IPS-20b (cell line): ENCODE results near the gene KCNJ8.
"Not testable (repeated sequence)": the region's sequence is repeated elsewhere in the genome, so short reads cannot be mapped to it uniquely, and the experiment has no call there.

Experiments used
- H3K27ac ChIP-seq: one replicate; pipeline ENCODE4 v1.5.1; 2013; ENCODE audit warnings: low read length
- H3K27me3 ChIP-seq: 2 replicates; pipeline ENCODE4 v1.6.1; 2013; ENCODE audit warnings: mild to moderate bottlenecking, low read length, inconsistent platforms; ENCODE audit not compliant: insufficient read depth
- H3K36me3 ChIP-seq: 2 replicates; pipeline ENCODE4 v1.6.1; 2013; ENCODE audit warnings: low read depth, mild to moderate bottlenecking, inconsistent platforms, low read length, moderate library complexity; ENCODE audit not compliant: insufficient read depth
- H3K4me1 ChIP-seq: 2 replicates; pipeline ENCODE4 v1.6.1; 2013; ENCODE audit warnings: mild to moderate bottlenecking, control low read depth, inconsistent platforms, low read length, moderate library complexity; ENCODE audit not compliant: insufficient read depth
- H3K4me3 ChIP-seq: 2 replicates; pipeline ENCODE4 v1.5.1; 2013; ENCODE audit warnings: mild to moderate bottlenecking, low read length, inconsistent platforms
- H3K9ac ChIP-seq: 2 replicates; pipeline ENCODE4 v1.6.1; 2013; ENCODE audit warnings: low read depth, mild to moderate bottlenecking, inconsistent platforms, low read length, moderate library complexity
- H3K9me3 ChIP-seq: 2 replicates; pipeline ENCODE4 v1.6.1; 2013; ENCODE audit warnings: mild to moderate bottlenecking, low read depth, low read length, inconsistent platforms; ENCODE audit not compliant: insufficient read depth

Gene KCNJ8

GRCh38 chr12:21774358-21775132 is at the start of gene KCNJ8:
KCNJ8 (minus strand) TSS chr12:21774706; CDS start chr12:21773616, 1,090 bp downstream.
- H3K9ac ChIP-seq = peak within 1 kb of the TSS; percentile 56; the same call in 1 of the 2 replicates
- peaks cover 7% of the 10 kb centered on the region for H3K4me1 ChIP-seq
- peaks cover 27% of the 10 kb centered on the region for H3K27me3 ChIP-seq
- H3K4me3 ChIP-seq = peak within 1 kb of the TSS; percentile 76
- H3K27ac ChIP-seq = no peak within 1 kb of the TSS
- H3K36me3 ChIP-seq = no peaks in the 10 kb centered on the region
- H3K9me3 ChIP-seq = no peaks in the 10 kb centered on the region

DNA sequence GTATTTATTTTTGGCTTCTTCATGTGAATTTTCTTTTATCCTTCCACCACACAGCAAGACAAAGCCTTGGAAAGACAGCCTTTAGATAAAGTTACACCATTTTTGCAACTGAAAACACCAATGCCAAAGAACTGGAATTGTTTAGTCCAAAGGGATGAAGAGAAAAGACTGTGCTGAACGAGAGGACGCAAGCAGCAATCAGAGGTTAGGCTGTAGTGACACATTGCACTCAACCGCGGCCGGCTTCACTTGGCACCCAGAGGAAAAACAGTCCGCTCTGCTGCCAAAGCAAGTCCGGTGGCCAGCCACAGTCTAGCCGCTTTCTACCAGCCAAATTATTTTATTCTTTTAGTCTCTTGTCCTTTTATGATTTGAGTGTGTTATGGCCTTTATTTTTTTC is 49.1 kb upstream of the KCNJ8 start:
- H3K9ac ChIP-seq = no peak overlapping the region
- H3K4me3 ChIP-seq = no peak overlapping the region
- peaks cover 3% of the 10 kb centered on the region; the same call in 1 of the 2 replicates for H3K4me1 ChIP-seq
- H3K36me3 ChIP-seq = no peaks in the 10 kb centered on the region
- no peak overlapping the region for H3K27ac ChIP-seq
- no peaks in the 10 kb centered on the region for H3K27me3 ChIP-seq
- H3K9me3 ChIP-seq = no peaks in the 10 kb centered on the region

- no peak overlapping the region for H3K27ac ChIP-seq
- H3K36me3 ChIP-seq = no peaks in the 10 kb centered on the region
- peaks cover 3% of the 10 kb centered on the region; the same call in 1 of the 2 replicates for H3K4me1 ChIP-seq
- H3K27me3 ChIP-seq = no peaks in the 10 kb centered on the region
- H3K9me3 ChIP-seq = no peaks in the 10 kb centered on the region
- no peak overlapping the region; the same call in 1 of the 2 replicates for H3K9ac ChIP-seq
- H3K4me3 ChIP-seq = no peak overlapping the region
These were observed 45.2 kb upstream of the KCNJ8 start for GRCh38 chr12:21819678-21820077.

DNA sequence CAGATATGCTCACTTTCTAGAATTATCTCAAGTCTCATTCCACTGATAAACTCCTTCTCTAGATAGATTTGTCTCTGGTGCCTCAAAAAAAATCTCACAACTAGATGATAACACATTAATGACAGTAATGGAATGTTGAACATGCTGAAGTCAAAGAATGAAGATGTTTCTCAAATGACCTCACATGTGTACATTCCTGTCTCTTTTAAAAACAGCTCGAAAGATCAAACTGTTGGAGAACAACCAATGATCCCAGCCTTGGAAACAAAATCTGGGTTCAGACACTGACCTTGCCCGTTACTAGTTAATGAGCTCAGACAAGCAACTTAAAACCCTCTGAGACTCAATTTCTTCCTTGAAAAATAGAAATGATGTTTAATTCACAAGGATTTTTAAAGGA is 44.7 kb upstream of the KCNJ8 start:
- Histone ChIP-seq H3K9ac (no peak overlapping the region; the same call in 1 of the 2 replicates), H3K4me1 (peaks cover 3% of the 10 kb centered on the region; the same call in 1 of the 2 replicates), H3K9me3 (no peaks in the 10 kb centered on the region), H3K4me3 (no peak overlapping the region), H3K27ac (no peak overlapping the region), H3K36me3 (no peaks in the 10 kb centered on the region), H3K27me3 (no peaks in the 10 kb centered on the region)

GRCh38 chr12:21818627-21819026 is 44.1 kb upstream of the KCNJ8 start:
- Histone ChIP-seq H3K9ac (no peak overlapping the region), H3K27ac (no peak overlapping the region), H3K27me3 (no peaks in the 10 kb centered on the region), H3K9me3 (no peaks in the 10 kb centered on the region), H3K4me1 (peaks cover 3% of the 10 kb centered on the region; the same call in 1 of the 2 replicates), H3K4me3 (no peak overlapping the region), H3K36me3 (no peaks in the 10 kb centered on the region)

- Histone ChIP-seq H3K27ac (no peak overlapping the region), H3K36me3 (no peaks in the 10 kb centered on the region), H3K27me3 (no peaks in the 10 kb centered on the region), H3K4me1 (peaks cover 3% of the 10 kb centered on the region; the same call in 1 of the 2 replicates), H3K9me3 (no peaks in the 10 kb centered on the region), H3K4me3 (no peak overlapping the region), H3K9ac (no peak overlapping the region)
These were observed 41.0 kb upstream of the KCNJ8 start for GRCh38 chr12:21815306-21816062.

DNA sequence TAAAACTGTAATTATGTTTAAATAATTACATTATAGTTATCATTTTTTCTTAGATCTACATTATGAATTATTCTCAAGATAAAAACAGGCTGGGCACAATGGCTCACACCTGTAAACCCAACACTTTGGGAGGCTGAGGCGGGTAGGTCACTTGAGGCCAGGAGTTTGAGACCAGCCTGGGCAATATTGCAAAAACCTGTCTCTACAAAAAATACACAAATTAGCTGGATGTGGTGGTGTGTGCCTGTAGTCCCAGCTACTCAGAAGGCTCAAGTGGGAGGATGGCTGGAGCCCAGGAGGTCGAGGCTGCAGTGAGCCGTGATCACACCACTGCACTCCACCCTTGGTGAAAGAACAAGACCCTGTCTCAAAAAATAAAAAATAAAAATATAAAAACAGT is 40.3 kb upstream of the KCNJ8 start:
- H3K36me3 ChIP-seq = no peaks in the 10 kb centered on the region
- no peak overlapping the region for H3K4me3 ChIP-seq
- H3K27ac ChIP-seq = no peak overlapping the region
- H3K27me3 ChIP-seq = no peaks in the 10 kb centered on the region
- no peak overlapping the region for H3K9ac ChIP-seq
- H3K4me1 ChIP-seq = peaks cover 3% of the 10 kb centered on the region; the same call in 1 of the 2 replicates
- H3K9me3 ChIP-seq = no peaks in the 10 kb centered on the region

DNA sequence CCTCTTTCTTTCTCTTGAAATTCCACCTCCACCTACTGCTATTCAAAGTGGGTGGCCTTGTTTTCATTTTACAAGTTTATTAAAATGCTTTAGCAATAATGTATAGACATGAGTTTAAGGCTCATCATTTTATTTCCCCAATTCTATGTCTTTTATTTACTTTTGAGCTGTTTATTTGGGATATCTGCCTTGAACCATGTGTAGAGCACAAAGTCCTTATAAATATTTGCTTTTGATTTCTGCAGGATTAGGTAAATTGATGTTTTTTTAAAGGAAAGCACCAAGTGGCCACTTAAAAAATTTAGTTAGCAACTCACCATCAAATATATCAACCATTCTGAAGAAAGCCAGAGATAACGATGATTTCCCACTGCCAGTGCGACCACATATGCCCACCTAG is 39.8 kb upstream of the KCNJ8 start:
- Histone ChIP-seq H3K4me1 (no peaks in the 10 kb centered on the region), H3K9ac (no peak overlapping the region), H3K27me3 (no peaks in the 10 kb centered on the region), H3K36me3 (no peaks in the 10 kb centered on the region), H3K4me3 (no peak overlapping the region), H3K9me3 (no peaks in the 10 kb centered on the region), H3K27ac (no peak overlapping the region)

DNA sequence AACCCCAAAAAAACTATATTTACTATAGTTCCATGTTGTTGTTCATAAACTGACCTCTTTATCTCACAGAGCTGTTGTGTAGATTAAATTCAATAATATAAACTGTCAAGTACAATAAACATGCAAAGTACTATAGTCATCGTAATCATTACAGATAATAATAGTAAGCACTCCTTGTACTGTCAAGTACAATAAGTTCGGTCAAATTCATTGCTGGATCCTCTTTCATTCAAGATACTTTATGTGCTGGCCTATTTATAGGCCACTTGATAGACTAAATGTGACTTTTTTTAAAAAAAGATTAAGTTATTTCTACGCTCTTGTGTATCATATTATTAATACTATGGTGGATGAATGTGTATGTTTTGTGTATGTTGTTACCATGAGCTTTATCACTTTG is 39.2 kb upstream of the KCNJ8 start:
- Histone ChIP-seq H3K27me3 (no peaks in the 10 kb centered on the region), H3K4me3 (no peak overlapping the region), H3K36me3 (no peaks in the 10 kb centered on the region), H3K9me3 (no peaks in the 10 kb centered on the region), H3K4me1 (no peaks in the 10 kb centered on the region), H3K9ac (no peak overlapping the region), H3K27ac (no peak overlapping the region)

DNA sequence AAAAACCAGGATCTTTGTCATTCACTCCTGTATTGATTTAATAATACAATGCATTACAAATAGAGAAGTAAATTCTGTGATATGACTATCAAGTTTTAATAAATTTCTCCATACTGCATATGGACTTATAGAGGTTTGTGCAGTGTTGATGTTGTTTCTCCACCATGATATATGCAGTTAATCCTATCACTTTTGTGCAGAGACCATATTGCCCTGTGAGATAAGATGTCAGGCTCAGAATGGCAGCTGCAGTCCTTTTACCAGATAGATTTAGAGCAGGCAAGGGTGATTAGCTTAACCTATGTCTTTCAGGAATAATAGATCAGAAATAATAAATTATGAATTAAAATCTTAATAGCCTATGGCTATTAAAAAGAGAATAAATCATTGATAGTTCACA is 38.6 kb upstream of the KCNJ8 start:
- no peaks in the 10 kb centered on the region for H3K36me3 ChIP-seq
- no peaks in the 10 kb centered on the region for H3K9me3 ChIP-seq
- H3K4me3 ChIP-seq = no peak overlapping the region
- H3K27me3 ChIP-seq = no peaks in the 10 kb centered on the region
- no peak overlapping the region for H3K27ac ChIP-seq
- no peaks in the 10 kb centered on the region for H3K4me1 ChIP-seq
- H3K9ac ChIP-seq = no peak overlapping the region

GRCh38 chr12:21812340-21812739 is 37.8 kb upstream of the KCNJ8 start:
- H3K4me1 ChIP-seq, H3K9me3 ChIP-seq, H3K36me3 ChIP-seq, H3K27me3 ChIP-seq, H3K9ac ChIP-seq, H3K27ac ChIP-seq, H3K4me3 ChIP-seq: not testable (repeated sequence)

- Histone ChIP-seq H3K9ac (no peak overlapping the region), H3K4me1 (no peaks in the 10 kb centered on the region), H3K4me3 (no peak overlapping the region), H3K27me3 (no peaks in the 10 kb centered on the region), H3K27ac (no peak overlapping the region), H3K36me3 (no peaks in the 10 kb centered on the region), H3K9me3 (no peaks in the 10 kb centered on the region)
These were observed 34.6 kb upstream of the KCNJ8 start for GRCh38 chr12:21809100-21809499.
